HG03103 (cell line): ENCODE results near the gene HP.
A peak's percentile ranks its signal among the peaks of the same experiment; 100 is the strongest.
"Not testable (repeated sequence)": the region's sequence is repeated elsewhere in the genome, so short reads cannot be mapped to it uniquely, and the experiment has no call there.

Experiments
- ATAC-seq: cut with Tn5 transposase; IDR thresholded peaks from one replicate; pipeline ENCODE4 v1.9.1; 2021; ENCODE audit warnings: low read depth; ENCODE audit not compliant: unreplicated experiment

The HP gene, protein sequence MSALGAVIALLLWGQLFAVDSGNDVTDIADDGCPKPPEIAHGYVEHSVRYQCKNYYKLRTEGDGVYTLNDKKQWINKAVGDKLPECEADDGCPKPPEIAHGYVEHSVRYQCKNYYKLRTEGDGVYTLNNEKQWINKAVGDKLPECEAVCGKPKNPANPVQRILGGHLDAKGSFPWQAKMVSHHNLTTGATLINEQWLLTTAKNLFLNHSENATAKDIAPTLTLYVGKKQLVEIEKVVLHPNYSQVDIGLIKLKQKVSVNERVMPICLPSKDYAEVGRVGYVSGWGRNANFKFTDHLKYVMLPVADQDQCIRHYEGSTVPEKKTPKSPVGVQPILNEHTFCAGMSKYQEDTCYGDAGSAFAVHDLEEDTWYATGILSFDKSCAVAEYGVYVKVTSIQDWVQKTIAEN

GRCh38 chr16:72054254-72054847 lies at the start of gene HP:
Gene HP (plus strand): TSS chr16:72054505. CDS start chr16:72054653, 148 bp downstream.
- not testable (repeated sequence) for ATAC-seq

DNA sequence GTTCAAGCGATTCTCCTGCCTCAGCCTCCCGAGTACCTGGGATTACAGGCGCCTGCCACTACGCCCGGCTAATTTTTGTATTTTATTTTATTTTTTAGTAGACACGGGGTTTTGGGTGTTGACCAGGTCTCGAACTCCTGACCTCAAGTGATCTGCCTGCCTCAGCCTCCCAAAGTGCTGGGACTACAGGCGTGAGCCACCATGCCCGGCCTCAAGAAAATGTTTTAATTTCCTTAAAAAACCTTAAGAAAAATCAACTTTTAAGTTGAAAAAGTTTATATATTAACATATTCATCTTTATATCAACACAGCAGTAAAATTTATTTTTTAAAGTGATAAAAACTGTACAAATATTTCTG lies 46.3 kb upstream of the HP start:
- ATAC-seq = not testable (repeated sequence)

DNA sequence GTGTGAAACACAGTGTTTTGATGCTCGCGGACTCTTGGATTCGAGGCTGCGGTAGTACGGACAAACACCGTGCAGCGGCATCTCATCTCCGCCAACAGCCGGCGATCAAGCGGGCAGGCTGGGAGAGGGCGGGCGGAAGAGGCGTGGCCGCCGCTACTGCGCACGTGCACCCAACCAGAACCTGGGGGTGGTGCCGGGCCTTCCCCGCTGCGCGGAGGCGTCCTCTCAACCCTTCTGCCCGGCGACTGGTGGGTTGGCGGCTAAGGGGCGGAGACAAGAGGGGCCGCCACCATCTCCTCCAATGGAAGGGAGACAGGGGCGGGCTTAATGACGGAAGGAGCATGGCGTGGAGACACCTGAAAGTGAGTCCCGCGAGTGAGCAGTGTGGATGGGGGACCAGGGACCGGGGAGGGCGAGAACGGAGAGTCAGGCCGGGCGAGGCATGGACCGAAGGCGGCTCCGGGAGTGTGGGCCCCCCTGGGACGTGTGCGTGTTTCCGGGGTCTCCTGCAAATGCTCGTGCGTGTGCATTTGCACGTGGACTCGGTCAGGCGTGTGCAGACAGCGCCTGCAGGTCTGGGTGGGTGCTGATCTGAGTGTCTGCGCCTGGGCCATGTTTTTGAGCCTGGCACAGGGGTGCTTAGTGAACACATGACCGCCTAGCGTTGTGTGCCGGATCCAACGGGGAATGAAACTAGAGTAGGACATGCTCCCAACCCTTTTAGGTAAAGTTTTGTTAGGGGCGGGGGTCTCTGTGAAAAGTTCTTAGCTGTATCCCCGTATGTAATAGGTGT lies 45.7 kb upstream of the HP start, which contains the start of gene DHODH:
Gene DHODH (plus strand): TSS at position 321 of the 793 bp plus-strand sequence. CDS start 21 bp downstream, at position 342.
- ATAC-seq = peak; percentile 99

DNA sequence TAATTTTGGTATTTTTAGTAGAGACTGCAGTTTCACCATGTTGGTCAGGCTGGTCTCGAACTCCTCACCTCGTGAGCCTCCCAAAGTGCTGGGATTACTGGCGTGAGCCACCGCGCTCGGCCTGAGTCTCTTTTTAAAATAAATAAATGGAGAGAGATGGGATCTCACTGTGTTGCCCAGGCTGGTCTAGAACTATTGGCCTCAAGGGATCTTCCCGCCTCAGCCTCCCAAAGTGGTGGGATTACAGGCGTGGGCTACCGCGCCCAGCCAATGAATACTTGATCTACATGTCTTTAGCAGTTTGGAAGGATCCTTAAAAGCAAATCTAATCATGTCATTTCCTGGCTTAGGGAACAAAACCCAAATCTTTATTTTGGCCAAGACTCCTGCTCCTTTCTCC lies 44.5 kb upstream of the HP start:
- no peak for ATAC-seq

GRCh38 chr16:72012607-72013006 lies 41.7 kb upstream of the HP start:
- ATAC-seq = no peak

DNA sequence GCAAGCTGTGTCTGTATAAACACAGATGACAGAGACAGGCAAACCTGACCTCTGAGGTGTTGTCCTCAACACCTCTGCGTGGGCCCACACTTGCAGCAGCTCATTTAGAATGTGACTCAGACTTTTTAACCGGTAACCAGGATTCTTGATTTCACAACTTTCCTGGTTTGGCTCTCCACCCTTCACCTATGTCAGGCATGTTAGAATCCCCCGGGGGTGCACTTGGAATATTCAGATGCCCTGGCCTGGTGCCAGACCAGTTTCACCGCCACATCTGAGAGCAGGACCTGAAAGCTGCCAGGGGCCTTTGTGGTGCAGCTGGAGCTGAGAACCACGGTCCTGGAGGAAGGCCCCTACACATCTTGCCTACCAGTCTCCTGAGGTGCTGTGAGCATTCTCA lies 40.9 kb upstream of the HP start:
- no peak for ATAC-seq

DNA sequence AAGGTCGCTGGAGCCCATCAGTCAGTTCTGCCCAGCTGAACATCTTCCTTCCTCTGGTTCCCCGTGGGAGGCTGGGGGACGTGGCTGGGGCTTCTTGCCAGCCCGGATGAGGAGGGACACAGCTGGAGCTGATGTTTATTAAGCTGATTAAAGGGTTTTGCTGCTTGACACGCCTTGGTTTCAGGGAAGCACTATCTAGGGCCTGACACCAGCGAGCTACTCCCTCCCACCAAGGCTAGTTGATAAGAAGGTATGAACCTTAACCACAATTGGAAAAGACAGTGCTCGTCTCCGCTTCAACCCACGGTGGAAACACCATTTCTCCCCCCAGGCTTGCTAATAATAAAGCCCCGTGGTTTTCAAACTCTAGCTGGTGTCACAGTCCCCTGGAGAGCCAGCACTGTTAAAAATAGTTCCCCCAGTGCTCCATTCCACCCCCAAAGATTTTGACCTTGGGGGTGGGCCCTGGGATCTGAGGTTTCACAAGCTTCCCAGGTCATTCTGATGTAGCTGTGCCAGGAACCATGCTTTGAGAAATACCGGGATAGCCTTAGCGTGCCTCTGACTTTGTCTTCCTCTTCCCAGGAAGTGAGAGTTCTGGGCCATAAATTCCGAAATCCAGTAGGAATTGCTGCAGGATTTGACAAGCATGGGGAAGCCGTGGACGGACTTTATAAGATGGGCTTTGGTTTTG lies 40.3 kb upstream of the HP start:
- ATAC-seq = no peak

GRCh38 chr16:72014675-72015074 lies 39.6 kb upstream of the HP start:
- no peak for ATAC-seq

GRCh38 chr16:72015124-72015523 lies 39.2 kb upstream of the HP start:
- ATAC-seq = no peak

DNA sequence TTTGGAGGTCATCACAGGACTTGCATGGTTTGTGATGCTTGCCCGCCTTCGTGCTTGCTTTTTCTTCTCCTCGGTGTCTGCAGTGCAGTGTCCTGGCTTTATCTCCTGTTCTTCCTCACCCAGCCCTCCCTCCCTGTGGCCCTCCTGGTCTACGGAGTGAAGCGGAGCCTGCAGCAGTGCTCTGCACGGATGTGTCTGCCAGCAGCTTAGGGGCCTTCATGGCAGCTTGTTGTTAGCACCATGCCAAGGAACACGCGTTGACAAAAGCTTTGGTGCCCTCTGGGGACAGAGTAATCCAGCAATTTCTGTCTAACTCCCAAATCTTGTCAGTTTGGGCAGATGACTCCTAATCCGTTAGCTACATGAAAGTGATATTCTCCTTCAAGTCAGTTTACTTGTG lies 35.8 kb upstream of the HP start:
- ATAC-seq = no peak

DNA sequence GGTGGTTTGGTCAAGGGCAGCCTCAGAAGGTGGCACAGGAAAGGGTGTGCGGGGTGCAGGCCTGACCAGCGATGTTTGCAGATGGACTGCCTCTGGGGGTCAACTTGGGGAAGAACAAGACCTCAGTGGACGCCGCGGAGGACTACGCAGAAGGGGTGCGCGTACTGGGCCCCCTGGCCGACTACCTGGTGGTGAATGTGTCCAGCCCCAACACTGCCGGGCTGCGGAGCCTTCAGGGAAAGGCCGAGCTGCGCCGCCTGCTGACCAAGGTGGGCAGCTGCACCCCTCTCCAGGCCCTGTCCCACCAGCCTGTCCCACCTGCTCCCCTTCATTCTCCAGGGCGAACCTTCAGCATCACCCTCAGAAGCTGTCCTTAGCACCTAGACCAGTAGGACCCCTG lies 33.3 kb upstream of the HP start:
- ATAC-seq = no peak

GRCh38 chr16:72022127-72022526 lies 32.2 kb upstream of the HP start:
- no peak for ATAC-seq

- no peak for ATAC-seq
Observed at GRCh38 chr16:72023962-72024361, 30.3 kb upstream of the HP start.

DNA sequence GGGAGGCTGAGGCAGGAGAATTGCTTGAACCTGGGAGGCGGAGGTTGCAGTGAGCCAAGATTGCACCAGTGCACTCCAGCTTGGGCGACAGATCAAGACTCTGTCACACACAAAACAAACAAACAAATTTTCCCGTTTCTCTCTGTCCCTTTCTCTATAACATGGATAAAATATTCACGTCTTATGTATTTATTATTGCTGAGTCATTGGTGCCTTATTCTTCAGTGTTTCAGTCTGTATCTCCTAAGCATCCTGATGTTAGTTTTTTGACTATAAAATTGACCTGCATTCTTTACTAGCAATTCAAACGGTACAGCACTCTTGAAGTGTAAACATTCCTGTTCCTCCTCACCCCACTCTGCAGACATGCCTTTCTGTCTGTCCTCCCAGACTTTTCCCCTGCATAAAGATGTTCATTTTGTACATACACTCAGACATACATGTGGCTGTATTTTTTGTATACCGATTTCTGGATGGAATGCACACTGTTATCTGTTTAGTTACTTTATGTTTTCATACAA lies 29.4 kb upstream of the HP start:
- ATAC-seq = no peak

GRCh38 chr16:72025404-72026114 lies 28.7 kb upstream of the HP start:
- no peak for ATAC-seq

GRCh38 chr16:72027669-72028378 lies 26.5 kb upstream of the HP start:
- ATAC-seq = no peak

- no peak for ATAC-seq
Observed at GRCh38 chr16:72029567-72030271, 24.6 kb upstream of the HP start.

GRCh38 chr16:72033437-72033836 lies 20.9 kb upstream of the HP start:
- no peak for ATAC-seq

- no peak for ATAC-seq
Observed at GRCh38 chr16:72036098-72036497, 18.2 kb upstream of the HP start.
